Measurements from ENCODE around the gene TRAF5. TPM values are rescaled to one million over a fixed set of nuclear protein-coding genes. Genes with fewer than 3 reads are reported as not detected.

The TRAF5 gene
- total RNA-seq, 1 donor from 2014 or later: 1.5 TPM

- no peak for TF ChIP-seq CTCF (IDR thresholded peaks at IDR 0.05; ENCODE audit: borderline replicate concordance)
- Histone ChIP-seq H3K36me3 (peaks cover 13% of the 10 kb centered on the region), H3K4me1 (no peaks in the 10 kb centered on the region), H3K27ac (replicated peaks) (no peak overlapping the region), H3K9me3 (replicated peaks) (no peaks in the 10 kb centered on the region), H3K27me3 (ENCODE audit: low read depth) (no peaks in the 10 kb centered on the region), H3K4me3 (no peak overlapping the region)
- DNase-seq: no peak
- intact Hi-C loops (cut with micrococcal nuclease): no loop called here
Observed at GRCh38 chr1:211356723-211357407, 30.2 kb downstream of the TRAF5 start.

GRCh38 chr1:211358685-211359084 is 32.1 kb downstream of the TRAF5 start:
- Histone ChIP-seq H3K27ac (replicated peaks) (no peak overlapping the region), H3K36me3 (peaks cover 13% of the 10 kb centered on the region), H3K4me3 (no peak overlapping the region), H3K27me3 (ENCODE audit: low read depth) (no peaks in the 10 kb centered on the region), H3K9me3 (replicated peaks) (no peaks in the 10 kb centered on the region), H3K4me1 (no peaks in the 10 kb centered on the region)
- no peak for TF ChIP-seq CTCF (IDR thresholded peaks at IDR 0.05; ENCODE audit: borderline replicate concordance)
- DNase-seq: no peak
- intact Hi-C loops (cut with micrococcal nuclease): no loop called here

GRCh38 chr1:211359876-211360275 is 33.2 kb downstream of the TRAF5 start:
- peaks cover 13% of the 10 kb centered on the region for H3K36me3 ChIP-seq

GRCh38 chr1:211361202-211361601 is 34.6 kb downstream of the TRAF5 start:
- Histone ChIP-seq H3K36me3 (peaks cover 15% of the 10 kb centered on the region), H3K27ac (replicated peaks) (no peak overlapping the region), H3K9me3 (replicated peaks) (no peaks in the 10 kb centered on the region), H3K27me3 (ENCODE audit: low read depth) (no peaks in the 10 kb centered on the region), H3K4me1 (no peaks in the 10 kb centered on the region), H3K4me3 (no peak overlapping the region)
- TF ChIP-seq CTCF (IDR thresholded peaks at IDR 0.05; ENCODE audit: borderline replicate concordance): no peak
- intact Hi-C loops (cut with micrococcal nuclease): no loop called here
- no peak for DNase-seq

More at GRCh38 chr1:211359876-211360275, 33.2 kb downstream of the TRAF5 start:
- no peak for TF ChIP-seq CTCF (IDR thresholded peaks at IDR 0.05; ENCODE audit: borderline replicate concordance)
- DNase-seq: no peak
- Histone ChIP-seq H3K9me3 (replicated peaks) (no peaks in the 10 kb centered on the region), H3K27ac (replicated peaks) (no peak overlapping the region), H3K4me3 (no peak overlapping the region), H3K27me3 (ENCODE audit: low read depth) (no peaks in the 10 kb centered on the region), H3K4me1 (no peaks in the 10 kb centered on the region)
- intact Hi-C loops (cut with micrococcal nuclease): no loop called here

GRCh38 chr1:211369640-211370039 is 43.0 kb downstream of the TRAF5 start:
- no peak overlapping the region for H3K4me3 ChIP-seq
- no peaks in the 10 kb centered on the region for H3K9me3 ChIP-seq (replicated peaks)
- intact Hi-C loops (cut with micrococcal nuclease): no loop called here
- peaks cover 10% of the 10 kb centered on the region for H3K36me3 ChIP-seq
- H3K27ac ChIP-seq (replicated peaks): no peak overlapping the region
- no peak for TF ChIP-seq CTCF (IDR thresholded peaks at IDR 0.05; ENCODE audit: borderline replicate concordance)
- no peak for DNase-seq
- no peaks in the 10 kb centered on the region for H3K27me3 ChIP-seq (ENCODE audit: low read depth)
- H3K4me1 ChIP-seq: no peaks in the 10 kb centered on the region

Data from left ventricle myocardium inferior (tissue), 1 donor.